ENCODE measurements around the gene PPP1R14B.

DNA sequence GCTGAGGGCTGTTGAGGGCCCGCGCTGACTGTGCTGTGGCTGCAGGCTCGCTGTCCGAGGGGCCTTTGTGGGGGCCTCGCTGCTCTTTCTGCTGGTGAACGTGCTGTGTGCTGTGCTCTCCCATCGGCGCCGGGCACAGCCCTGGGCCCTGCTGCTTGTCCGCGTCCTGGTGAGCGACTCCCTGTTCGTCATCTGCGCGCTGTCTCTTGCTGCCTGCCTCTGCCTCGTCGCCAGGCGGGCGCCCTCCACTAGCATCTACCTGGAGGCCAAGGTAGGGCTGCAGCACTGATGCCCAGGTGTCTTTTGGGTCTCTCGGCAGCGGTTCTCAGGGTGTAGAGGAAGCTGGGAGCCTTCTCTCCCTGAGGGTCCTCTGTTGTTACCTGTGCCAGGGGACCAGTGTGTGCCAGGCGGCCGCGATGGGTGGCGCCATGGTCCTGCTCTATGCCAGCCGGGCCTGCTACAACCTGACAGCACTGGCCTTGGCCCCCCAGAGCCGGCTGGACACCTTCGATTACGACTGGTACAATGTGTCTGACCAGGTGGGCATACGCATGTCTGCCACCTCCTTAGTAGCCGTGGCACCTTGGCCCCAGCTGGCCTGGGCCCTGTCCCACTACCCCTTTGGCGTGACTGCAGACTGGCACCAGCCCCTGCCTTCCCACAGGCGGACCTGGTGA, 41.1 kb upstream of the PPP1R14B start:
- TF ChIP-seq POLR2A (IDR thresholded peaks at IDR 0.05): no peak
- TF ChIP-seq, protein P1, sequence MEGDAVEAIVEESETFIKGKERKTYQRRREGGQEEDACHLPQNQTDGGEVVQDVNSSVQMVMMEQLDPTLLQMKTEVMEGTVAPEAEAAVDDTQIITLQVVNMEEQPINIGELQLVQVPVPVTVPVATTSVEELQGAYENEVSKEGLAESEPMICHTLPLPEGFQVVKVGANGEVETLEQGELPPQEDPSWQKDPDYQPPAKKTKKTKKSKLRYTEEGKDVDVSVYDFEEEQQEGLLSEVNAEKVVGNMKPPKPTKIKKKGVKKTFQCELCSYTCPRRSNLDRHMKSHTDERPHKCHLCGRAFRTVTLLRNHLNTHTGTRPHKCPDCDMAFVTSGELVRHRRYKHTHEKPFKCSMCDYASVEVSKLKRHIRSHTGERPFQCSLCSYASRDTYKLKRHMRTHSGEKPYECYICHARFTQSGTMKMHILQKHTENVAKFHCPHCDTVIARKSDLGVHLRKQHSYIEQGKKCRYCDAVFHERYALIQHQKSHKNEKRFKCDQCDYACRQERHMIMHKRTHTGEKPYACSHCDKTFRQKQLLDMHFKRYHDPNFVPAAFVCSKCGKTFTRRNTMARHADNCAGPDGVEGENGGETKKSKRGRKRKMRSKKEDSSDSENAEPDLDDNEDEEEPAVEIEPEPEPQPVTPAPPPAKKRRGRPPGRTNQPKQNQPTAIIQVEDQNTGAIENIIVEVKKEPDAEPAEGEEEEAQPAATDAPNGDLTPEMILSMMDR (IDR thresholded peaks at IDR 0.05 in 4 of 5, conservative IDR thresholded peaks at IDR 0.05 in 1 of 5): no peak

Measured in gastrocnemius medialis (tissue), 4 donors.